HG03139 (cell line): ENCODE results near the gene CRB3.
A peak's percentile ranks its signal among the peaks of the same experiment; 100 is the strongest.
"Not testable (repeated sequence)": the region's sequence is repeated elsewhere in the genome, so short reads cannot be mapped to it uniquely, and the experiment has no call there.

Source experiments
- ATAC-seq: cut with Tn5 transposase; IDR thresholded peaks from one replicate; pipeline ENCODE4 v1.9.1; 2021; ENCODE audit not compliant: unreplicated experiment

Gene CRB3

DNA sequence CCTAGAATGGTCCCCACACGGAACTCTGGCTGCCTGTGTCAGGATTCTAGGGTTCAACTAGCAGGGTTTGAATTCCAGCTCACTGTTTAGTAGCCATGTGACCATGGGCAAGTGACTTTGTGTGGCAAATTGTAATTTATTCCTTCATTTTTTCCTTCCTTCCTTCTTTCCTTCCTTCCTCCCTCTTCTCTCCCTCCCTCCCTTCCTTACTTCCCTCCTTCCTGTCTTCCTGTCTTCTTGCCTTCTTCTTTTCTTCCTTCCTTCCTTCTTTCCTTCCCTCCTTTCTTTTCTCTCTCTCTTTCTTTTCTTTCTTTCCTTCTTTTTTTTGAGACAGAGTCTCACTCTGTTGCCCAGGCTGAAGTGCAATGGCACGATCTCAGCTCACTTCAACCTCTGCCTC is 26.1 kb downstream of the CRB3 start:
- ATAC-seq: no peak

- ATAC-seq: no peak
Measured at GRCh38 chr19:6491802-6492592, 27.9 kb downstream of the CRB3 start.

DNA sequence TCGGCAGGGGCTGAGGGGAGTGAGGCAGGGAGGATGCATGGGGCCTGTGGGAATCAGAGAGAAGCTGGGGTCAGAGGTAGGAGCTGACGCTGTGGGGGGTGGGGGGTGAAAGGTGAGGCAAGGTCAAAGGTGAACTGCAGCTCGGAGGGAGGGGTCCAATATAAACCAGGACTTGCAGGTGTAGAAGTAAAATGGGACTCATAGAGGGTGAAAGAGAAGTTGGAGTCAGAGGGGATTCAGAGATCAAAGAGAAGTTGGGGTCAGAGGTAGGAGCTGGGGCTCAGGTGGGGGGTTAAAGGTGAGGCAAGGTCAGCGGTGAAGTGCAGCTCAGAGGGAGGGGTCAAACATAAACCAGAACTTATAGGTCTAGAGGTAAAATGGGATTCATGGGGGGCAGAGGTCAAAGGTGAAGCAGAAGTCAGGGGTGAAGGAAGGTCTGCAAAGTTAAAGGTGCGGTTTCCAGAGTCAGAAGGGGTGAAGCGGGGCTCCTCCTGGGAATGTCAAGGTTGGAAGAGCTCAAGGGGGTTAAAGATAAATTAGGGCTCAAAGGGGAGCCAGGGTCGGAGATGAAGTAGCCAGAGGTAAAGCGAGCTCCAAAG is 30.5 kb downstream of the CRB3 start:
- no peak for ATAC-seq

GRCh38 chr19:6495947-6496346 is 31.9 kb downstream of the CRB3 start:
- no peak for ATAC-seq

- no peak for ATAC-seq
Measured at GRCh38 chr19:6498294-6499036, 34.4 kb downstream of the CRB3 start.

DNA sequence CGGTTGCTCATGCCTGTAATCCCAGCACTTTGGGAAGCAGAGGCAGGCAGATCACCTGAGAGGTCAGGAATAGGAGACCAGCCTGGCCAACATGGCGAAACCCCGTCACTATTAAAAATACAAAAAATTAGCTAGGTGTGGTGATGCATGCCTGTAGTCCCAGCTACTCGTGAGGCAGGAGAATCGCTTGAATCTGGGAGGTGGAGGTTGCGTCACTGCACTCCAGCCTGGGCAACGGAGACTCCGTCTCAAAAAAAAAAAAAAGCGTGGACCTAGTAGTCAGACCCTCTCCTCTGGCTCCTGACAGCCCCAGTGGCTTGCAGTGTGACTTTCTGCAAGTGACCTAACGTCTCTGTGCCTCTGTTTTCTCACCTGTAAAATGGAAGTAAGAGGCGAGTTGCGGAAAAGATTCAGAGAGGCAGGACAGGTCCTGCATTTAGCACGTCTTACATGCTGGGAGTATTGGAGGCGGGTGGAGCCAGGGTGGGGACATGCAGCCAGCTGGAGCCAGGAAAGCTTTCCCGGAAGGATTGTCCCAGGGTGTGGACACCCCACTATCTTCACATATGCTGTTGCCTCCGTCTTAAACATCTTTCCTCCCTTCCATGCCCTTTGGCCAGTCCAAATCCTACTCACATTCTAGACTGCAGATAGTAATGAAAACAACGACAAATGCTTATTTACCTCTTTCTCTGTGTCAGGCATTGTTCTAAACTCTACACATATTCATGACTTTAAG is 35.1 kb downstream of the CRB3 start:
- no peak for ATAC-seq

- no peak for ATAC-seq
Measured at GRCh38 chr19:6500837-6501739, 37.0 kb downstream of the CRB3 start.

DNA sequence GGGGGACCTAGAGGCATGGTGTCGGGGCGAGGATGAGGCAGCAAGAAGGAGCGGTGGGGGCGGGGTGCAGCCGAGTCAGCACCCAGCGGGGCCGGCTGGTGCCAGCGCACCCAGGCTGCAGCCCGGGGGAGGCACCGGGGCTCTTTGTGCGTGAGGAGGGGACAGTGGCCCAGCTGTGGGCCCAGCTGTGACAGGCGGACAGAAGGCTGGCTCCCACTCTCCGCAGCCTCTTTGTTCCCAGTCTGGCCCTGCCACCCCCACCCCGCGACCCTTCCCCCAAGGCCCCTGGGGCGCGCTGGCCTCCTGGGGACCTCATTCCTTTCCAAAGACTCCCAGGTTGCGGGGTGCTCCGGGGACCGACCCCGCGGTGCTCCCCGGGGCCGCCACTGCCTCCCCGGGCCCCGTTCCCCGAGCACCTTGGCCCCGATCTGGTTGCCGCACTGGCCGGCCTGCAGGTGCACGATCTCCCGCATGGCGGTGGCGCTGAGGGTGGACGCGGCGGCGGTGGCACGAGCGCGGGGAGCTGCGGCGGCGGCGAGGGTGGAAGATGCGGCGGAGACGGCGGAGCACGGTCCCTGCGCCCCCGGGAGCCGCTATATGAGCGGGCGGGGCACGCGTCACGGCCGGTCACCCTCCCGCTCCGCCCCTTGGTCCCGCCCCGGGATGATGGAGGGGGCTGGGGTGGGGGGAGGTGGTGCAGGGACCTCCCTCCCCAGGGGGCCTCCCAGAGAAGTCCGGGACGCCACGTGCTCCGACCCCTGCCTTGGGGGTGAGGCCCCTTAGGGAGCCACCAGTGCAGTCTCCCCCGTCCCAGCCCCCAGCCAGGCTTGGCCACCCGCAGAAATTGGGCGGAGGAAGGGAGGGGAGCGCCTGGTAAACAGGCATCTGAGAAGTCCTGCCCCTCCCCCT is 37.9 kb downstream of the CRB3 start, which contains the start of gene TUBB4A:
TSS of gene TUBB4A (minus strand) at position 570 of the 909 bp plus-strand sequence. CDS start at position 473, 97 bp downstream.
- ATAC-seq: no peak

- ATAC-seq: no peak
Measured at GRCh38 chr19:6503407-6504201, 39.5 kb downstream of the CRB3 start.

- not testable (repeated sequence) for ATAC-seq
Measured at GRCh38 chr19:6508028-6508771, 44.1 kb downstream of the CRB3 start.

- no peak for ATAC-seq
Measured at GRCh38 chr19:6509118-6509971, 45.3 kb downstream of the CRB3 start.

DNA sequence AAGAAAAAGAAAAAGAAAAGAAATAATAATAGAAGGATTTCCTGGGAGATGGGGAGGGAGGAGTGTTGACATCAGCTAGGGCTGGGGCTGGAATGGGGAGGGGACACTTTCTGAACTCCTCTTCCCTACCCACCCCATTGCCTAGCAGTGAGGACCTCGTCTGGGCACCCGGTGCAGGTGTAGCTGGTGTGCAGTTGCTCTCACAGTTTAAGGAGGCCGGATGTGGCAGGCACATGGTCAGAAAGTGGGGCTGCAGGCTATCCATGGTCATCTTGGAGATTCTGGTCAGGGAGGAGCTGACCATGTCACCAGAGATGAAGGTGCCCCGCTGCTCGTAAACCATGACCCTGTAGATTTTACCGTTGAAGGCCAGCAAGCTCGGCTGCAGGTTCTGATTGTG is 46.5 kb downstream of the CRB3 start:
- ATAC-seq: no peak

- no peak for ATAC-seq
Measured at GRCh38 chr19:6514089-6514488, 50.0 kb downstream of the CRB3 start.

DNA sequence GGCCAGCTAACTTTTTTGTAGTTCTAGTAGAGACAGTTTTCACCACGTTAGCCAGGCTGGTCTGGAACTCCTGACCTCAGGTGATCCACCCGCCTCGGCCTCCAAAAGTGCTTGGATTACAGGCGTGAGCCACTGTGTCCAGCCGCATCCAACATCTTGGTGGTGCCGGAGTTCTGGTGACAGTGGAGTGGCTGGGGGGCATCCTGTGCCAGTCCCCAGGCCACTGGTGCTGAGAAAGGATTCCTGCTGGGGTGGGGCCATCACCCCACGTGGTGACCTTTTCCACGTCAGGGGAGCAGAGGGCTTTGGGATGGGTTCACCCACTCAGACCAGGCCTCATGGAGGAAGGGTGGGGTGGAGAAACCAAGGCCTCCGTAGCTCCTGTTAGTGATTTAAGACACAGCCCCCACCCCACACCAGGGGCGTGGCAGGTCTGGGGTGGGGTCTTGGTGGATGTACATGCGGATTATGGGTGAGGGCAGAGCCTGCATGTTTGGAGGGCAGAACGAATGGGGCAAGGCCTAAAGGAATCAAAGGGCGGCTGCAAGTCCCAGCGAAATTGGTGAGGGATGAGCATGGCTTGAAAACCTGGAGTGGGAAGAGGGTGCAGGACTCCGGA is 51.0 kb downstream of the CRB3 start:
- ATAC-seq: no peak

- ATAC-seq: peak; percentile 42
Measured at GRCh38 chr19:6516018-6516658, 52.1 kb downstream of the CRB3 start.
